Motor neuron (in vitro differentiated cells): Measurements from ENCODE around the gene G0S2. TPM values are rescaled to one million over a fixed set of nuclear protein-coding genes. Genes with fewer than 3 reads are reported as not detected.

Experiments
- ATAC-seq, 8 experiments: fragments of 200-7000 bp; cut with Tn5 transposase; replicated peaks in 6 of 8; 2 replicates each; pipeline ENCODE4 v1.8.0; 2021; ENCODE audit warnings: mild to moderate bottlenecking in 8 of 8, moderate library complexity in 8 of 8
- H3K27ac ChIP-seq, 2 donors: fragments of 250-450 bp; sonication (Bioruptor Pico); 2 replicates each; pipeline ENCODE4 v1.9.0; 2021; ENCODE audit warnings: antibody characterized with exemption in 2 of 2, mild to moderate bottlenecking in 2 of 2, moderate library complexity in 1 of 2
- H3K4me1 ChIP-seq, 2 donors: fragments of 250-450 bp; sonication (Bioruptor Pico); replicated peaks in 1 of 2; 2 replicates each; pipeline ENCODE4 v1.6.1; 2021; ENCODE audit warnings: antibody characterized with exemption in 2 of 2, mild to moderate bottlenecking in 2 of 2, moderate library complexity in 1 of 2
- H3K4me3 ChIP-seq, 5 donors: fragments of 250-450 bp; sonication (Bioruptor Pico); 2 replicates each; pipeline ENCODE4 v1.9.0; 2021; ENCODE audit warnings: antibody characterized with exemption in 5 of 5, mild to moderate bottlenecking in 5 of 5, moderate library complexity in 4 of 5
- WGBS, 10 experiments: fragments of 450-650 bp; shearing (Covaris generic); methylation state at CpG; one replicate each; pipeline ENCODE4 v1.0.0; 2022; 5-methylcytosine and 5-hydroxymethylcytosine counted together
- in situ Hi-C, 9 experiments: fragments of 400-800 bp; cut with MboI; loops; one replicate each; pipeline ENCODE4 v1.15.0; 2021; ENCODE audit warnings: low sequenced_read_pairs in 9 of 9, low pct_unique_long_range_greater_than_20kb in 2 of 9; ENCODE audit not compliant: unreplicated experiment in 9 of 9
- total RNA-seq, 8 experiments: library from RNA; unstranded; fragments of 300-600 nt; gene quantifications; 2 replicates each; pipeline versions ENCODE4 v1.2.3 to v1.2.4, GENCODE V29; 2022

G0S2 gene
- total RNA-seq, 8 experiments from 2014 or later = 4.1 to 865 (median 21.4) TPM

DNA sequence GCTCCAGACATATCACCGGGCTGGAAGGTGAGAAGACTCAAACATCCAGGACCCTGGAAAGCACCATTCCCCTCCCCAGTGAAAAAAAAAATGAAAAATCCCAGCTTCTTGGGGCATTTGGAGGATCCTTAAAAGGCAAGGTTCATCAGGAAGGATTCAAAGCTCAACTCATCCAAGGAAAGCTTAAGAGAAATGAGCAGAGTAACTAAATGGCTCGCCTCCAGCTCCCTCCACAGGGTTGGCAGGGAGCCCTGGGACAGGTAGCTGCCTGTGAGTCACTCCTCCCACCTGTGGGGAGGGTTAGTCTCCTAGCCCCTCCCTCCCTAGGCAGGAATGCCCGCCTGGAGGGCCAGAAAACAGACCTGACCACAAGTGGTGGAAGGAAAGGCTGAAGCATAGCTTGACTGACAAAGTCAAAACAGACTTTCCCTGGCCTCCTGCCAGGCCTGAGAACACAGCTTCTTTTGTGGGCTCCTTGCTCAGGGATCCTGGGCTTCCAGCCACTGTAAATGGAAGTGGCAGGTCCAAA lies 22.3 kb upstream of the G0S2 start:
- ATAC-seq = peak in 1 of 8 experiments; percentile 18
- Histone ChIP-seq H3K27ac (no peak overlapping the region), H3K4me3 (no peak overlapping the region), H3K4me1 (peaks cover 12 to 15% of the 10 kb centered on the region in 2 donors)
- WGBS, 10 experiments = 63 to 100% (median 85%) methylated on average over 1 to 3 of the region's 3 CpGs; no CpG with 5 or more reads in 5 of the 10 experiments
- in situ Hi-C loops = no loop called here

DNA sequence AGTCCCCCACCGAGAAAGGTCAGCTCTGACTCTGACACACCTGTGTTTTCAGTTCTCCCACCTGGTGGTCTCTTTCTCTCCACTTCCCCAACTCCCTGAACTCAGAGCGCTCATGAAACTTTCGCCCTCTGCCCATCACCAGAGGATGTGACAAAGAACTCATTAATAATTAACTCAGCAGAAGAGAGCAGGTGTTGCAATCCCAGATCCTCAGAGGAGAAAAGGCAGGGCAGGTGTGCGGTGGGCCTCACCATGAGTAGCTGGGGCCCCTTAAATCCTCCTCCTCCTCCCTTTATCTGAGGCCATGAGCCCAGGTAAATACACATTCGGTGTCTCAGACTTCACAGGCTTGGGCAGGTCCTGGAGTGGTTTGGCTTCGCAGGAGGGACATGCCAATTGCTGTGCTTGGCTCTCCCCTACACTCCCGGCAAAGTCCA lies 21.3 kb upstream of the G0S2 start:
- WGBS, 10 experiments = 72 to 100% (median 87%) methylated on average over 1 to 6 of the region's 7 CpGs; no CpG with 5 or more reads in 1 of the 10 experiments
- in situ Hi-C loops = no loop called here
- Histone ChIP-seq H3K27ac (no peak overlapping the region), H3K4me1 (peaks cover 13 to 20% of the 10 kb centered on the region in 2 donors), H3K4me3 (no peak overlapping the region)
- no peak for ATAC-seq

DNA sequence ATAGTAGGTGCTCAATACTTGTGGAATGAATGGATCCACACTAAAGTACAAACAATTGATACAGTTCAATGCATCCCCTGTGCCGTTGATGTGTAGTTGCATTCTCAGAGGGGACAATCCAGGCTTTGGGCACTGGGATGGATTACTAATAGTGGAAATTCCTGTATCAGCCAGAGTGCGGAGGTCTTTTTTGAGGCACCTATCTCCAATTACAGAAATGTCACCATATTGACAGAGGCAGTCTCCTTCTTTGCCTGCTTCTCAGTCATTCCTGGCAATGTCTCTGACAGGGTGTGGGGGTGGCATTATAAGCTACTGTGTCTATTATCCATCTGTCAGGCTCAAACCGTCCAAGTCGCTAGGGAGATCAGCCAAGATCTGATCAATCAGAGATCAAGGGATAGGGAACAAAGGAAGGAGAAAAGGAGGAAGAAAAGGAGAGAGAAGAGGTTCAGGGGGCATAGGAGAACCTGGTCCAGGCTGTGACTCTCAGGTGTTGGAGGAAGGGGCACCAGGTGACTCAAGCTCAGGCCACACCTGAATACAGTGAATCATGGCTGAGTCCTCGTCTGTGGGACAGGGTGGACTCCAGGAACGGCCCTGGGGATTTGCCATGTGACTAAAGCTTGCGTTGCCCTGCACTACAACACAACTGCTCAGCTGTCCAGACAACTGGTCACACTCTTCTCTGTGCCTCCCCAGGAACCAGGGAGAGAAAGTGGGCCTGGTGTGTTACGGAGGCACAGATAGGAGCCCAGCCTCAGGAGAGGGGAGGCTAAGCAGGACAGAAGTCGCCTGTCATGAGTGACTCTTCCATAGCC lies 19.6 kb upstream of the G0S2 start:
- no peak overlapping the region for H3K4me3 ChIP-seq

DNA sequence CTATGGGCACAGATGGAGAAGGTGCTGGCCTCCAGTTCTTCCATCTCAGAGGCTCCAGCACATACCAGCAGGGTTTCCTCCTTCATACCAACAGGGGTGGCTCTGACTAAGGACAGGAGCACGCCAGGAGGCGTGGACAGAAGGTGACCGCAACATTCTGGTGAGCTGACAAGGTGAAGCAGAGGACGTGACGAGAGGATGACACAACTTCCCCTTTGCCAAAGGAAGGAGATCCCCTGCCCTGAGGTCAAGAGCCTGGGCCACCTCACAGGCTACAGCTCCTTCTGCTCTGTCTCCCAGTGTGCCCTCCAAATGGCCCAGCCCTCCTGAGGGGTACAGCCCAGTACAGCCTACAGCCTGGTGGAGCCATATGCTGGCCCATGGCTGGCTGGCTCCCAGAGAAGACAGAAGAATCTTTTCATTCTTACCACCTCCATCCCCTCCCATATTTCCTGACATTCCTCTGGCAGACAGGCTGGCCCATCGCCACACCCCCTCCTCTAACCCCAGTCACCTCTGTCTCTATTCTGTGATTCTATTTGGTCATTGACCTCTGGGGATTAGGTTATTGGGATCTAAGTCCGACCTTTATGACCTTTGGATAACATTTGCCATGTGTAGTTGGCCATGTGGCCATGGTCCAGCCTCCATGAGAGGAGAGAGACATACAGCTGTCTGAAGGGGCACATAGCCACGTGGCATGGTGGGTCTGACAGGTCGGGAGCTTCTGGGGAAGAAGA lies 17.9 kb upstream of the G0S2 start:
- in situ Hi-C loops = no loop called here
- H3K4me3 ChIP-seq = no peak overlapping the region
- no peak overlapping the region for H3K27ac ChIP-seq
- H3K4me1 ChIP-seq = peaks cover 24 to 33% of the 10 kb centered on the region in 2 donors
- 32 to 87% (median 70%) methylated on average over 1 to 9 of the region's 9 CpGs; no CpG with 5 or more reads in 1 of the 10 experiments for WGBS, 10 experiments
- ATAC-seq = no peak

More for the DNA sequence above, 19.6 kb upstream of the G0S2 start:
- Histone ChIP-seq H3K4me1 (peaks cover 24 to 33% of the 10 kb centered on the region in 2 donors), H3K27ac (no peak overlapping the region)
- in situ Hi-C loops = no loop called here
- no peak for ATAC-seq
- 50 to 100% (median 80%) methylated on average over 1 to 9 of the region's 9 CpGs; no CpG with 5 or more reads in 2 of the 10 experiments for WGBS, 10 experiments

DNA sequence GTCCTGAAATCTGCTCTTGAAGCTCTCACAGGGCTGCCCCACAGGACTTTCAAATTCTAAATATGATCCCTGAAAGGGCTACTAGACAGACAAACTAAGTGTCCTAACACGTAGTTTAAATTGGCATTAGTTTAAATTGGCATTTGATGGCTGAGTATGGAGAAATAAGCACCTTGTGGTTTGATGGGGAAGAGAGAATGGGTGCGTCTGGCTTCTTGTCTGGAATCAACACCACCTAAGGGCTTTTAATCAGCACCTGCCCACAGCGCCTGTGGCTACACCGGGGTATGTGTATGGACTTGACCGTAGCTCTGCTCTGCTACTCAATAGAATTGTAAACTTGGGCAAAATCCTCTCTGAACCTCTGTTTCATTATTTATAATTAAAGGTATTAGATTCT lies 17.3 kb upstream of the G0S2 start:
- no peak overlapping the region for H3K27ac ChIP-seq
- ATAC-seq = no peak
- WGBS, 10 experiments = 14 to 90% (median 80%) methylated on average over 1 to 5 of the region's 5 CpGs; no CpG with 5 or more reads in 1 of the 10 experiments
- no peak overlapping the region for H3K4me3 ChIP-seq
- H3K4me1 ChIP-seq = peaks cover 24 to 33% of the 10 kb centered on the region in 2 donors
- in situ Hi-C loops = no loop called here

DNA sequence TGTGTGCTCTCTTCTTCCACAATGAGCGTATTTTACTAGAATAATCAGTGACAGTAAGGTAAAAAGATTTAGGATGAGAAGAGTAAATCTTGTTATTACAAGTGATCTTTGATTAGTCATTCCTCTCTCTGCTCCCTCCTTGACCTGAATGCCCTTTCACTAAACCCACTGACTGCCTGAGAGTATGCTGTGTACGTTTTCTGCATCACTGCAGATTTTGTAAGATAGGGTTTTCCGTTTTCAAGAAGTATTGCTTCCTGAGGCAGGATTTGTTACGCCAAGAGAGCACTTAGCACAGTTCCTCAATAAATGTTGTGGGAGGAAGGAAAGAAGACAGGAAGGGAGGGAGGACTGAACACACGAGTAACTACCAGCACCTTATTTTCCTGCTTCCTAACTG lies 15.3 kb upstream of the G0S2 start:
- Histone ChIP-seq H3K4me3 (no peak overlapping the region), H3K27ac (peak overlapping the region; percentile 11 to 16), H3K4me1 (peaks cover 24 to 33% of the 10 kb centered on the region in 2 donors)
- ATAC-seq = peak in 4 of 8 experiments; percentile 19 to 74 (median 46)
- in situ Hi-C loops = no loop called here
- 15 to 56% (median 39%) methylated on average over 2 to 5 of the region's 5 CpGs for WGBS, 10 experiments

DNA sequence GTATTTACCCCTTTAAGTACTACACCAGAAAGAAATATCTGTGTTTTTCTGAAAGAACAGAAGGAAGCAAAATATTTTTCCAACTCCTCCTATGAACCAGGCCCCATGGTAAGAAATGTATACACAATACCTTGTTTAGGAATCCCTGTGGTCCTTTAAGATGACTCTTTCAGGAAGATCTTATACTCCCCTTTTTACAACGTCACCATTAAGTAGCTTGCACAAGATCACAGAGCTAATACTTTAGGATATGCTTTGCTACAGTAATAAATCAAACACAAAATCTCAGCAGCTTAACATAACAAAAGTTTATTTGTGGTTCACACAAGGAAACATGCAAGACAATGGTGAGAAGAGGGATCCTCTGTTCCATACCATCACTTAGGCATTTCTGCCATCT lies 14.1 kb upstream of the G0S2 start:
- ATAC-seq = no peak
- H3K4me3 ChIP-seq = no peak overlapping the region
- WGBS, 10 experiments = 0 to 86% (median 71%) methylated on average over 1 of the region's 1 CpG; no CpG with 5 or more reads in 6 of the 10 experiments
- H3K4me1 ChIP-seq = peaks cover 24 to 33% of the 10 kb centered on the region in 2 donors
- no peak overlapping the region for H3K27ac ChIP-seq
- in situ Hi-C loops = no loop called here

DNA sequence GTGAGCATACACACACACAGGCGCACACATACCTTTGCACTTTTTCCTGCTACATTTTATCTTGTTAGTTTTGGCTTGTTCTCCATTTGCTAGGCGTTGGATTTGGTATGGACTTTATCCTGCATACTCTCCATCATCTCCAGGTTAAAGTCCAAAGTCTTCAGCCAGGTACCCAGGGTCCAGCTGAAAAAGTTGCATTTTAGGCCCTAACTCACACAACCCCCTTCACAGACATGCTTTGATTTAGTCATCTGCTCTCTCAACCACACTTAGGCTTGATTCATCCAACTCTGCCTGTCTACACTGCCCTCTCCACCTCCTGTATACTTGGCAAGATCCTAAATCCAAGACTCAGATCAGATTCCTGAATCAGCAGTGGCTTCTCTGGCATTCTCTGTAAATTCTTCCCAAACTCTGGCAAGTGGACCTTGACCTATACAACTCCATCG lies 12.3 kb upstream of the G0S2 start:
- H3K4me3 ChIP-seq = no peak overlapping the region
- WGBS, 10 experiments = 83 to 100% (median 100%) methylated on average over 1 to 3 of the region's 3 CpGs; no CpG with 5 or more reads in 1 of the 10 experiments
- peaks cover 18 to 28% of the 10 kb centered on the region in 2 donors for H3K4me1 ChIP-seq
- no peak overlapping the region for H3K27ac ChIP-seq
- no peak for ATAC-seq
- in situ Hi-C loops = no loop called here

DNA sequence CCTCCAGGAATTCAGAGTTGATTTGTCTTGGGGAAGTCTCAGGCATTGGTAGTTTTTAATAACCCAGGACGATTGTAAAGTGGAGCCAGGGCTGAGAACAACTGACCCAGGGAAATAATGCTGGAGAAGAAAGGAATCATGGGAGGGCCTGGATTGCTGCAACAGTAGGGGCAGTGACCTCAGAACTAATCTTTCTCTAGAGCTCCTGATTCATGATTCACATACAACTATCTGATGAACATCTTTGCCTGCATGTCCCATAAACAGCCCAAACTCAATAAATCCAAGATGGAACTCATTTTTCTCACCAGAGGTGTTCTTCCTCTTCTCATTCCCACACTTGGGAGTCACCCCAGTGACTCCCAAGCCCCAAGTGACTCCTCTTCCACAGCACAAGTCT lies 8.1 kb upstream of the G0S2 start:
- Histone ChIP-seq H3K27ac (no peak overlapping the region), H3K4me1 (peaks cover 0 to 4% of the 10 kb centered on the region in 2 donors), H3K4me3 (no peak overlapping the region)
- 50 to 100% (median 65%) methylated on average over 1 of the region's 1 CpG; no CpG with 5 or more reads in 6 of the 10 experiments for WGBS, 10 experiments
- no peak for ATAC-seq
- in situ Hi-C loops = no loop called here

DNA sequence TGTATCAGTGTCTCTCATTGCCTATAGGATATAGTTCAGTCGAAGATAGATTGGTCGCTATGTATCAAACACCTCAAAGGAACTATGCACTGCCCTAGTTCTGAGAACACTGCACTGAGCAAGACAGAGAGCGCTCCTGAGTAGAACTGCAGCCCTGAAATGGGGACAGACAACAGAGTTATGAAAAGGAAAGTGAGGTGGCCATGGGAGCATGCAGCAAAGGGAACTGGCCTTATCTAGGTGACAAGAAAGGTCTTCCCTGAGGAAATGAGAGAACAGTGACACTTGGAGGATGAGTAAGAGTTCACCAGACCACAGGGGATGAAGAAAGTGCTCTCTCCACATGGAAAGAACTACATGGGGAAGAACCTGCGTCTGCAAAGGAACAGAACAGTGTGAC lies 7.5 kb upstream of the G0S2 start:
- H3K4me1 ChIP-seq = peaks cover 0 to 4% of the 10 kb centered on the region in 2 donors
- no peak overlapping the region for H3K4me3 ChIP-seq
- no peak overlapping the region for H3K27ac ChIP-seq
- ATAC-seq = peak in 2 of 8 experiments; percentile 31 to 32
- in situ Hi-C loops = no loop called here
- 33 to 95% (median 77%) methylated on average over 1 to 4 of the region's 4 CpGs; no CpG with 5 or more reads in 1 of the 10 experiments for WGBS, 10 experiments

DNA sequence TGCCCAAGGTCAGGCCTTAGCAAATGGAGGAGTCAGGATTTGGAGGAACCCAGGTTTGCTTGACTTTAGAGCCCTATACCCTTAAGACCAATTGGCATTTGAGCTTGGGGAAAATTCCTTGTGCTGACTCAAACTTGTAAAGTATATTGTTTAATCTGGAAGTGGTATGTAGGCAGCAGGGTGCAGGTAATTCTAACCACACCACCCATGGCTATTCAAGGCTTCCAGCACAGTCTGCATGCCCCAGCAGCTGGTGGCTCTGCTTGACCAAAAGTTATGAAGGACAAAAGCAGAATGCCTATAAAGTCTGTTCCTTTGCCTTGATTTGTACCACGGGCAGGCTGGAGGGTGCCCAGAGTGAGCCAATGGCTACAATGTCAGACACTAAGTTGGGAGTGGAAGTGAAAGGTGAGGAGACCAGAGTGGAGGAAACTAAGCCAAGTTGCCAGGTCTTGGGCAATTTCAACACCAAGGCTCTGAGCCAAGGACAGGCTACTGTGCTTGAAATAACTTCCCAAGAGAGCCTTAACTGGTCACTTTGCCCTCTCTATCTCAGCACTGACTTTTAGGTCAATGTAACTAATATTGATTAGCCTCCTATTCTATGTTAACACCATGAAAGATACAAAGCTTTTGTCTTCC lies 4.7 kb upstream of the G0S2 start:
- Histone ChIP-seq H3K4me3 (no peak overlapping the region), H3K4me1 (peaks cover 21 to 27% of the 10 kb centered on the region in 2 donors), H3K27ac (no peak overlapping the region)
- in situ Hi-C loops = no loop called here
- WGBS, 10 experiments = 0 to 100% (median 75%) methylated on average over 1 of the region's 1 CpG; no CpG with 5 or more reads in 7 of the 10 experiments
- no peak for ATAC-seq

DNA sequence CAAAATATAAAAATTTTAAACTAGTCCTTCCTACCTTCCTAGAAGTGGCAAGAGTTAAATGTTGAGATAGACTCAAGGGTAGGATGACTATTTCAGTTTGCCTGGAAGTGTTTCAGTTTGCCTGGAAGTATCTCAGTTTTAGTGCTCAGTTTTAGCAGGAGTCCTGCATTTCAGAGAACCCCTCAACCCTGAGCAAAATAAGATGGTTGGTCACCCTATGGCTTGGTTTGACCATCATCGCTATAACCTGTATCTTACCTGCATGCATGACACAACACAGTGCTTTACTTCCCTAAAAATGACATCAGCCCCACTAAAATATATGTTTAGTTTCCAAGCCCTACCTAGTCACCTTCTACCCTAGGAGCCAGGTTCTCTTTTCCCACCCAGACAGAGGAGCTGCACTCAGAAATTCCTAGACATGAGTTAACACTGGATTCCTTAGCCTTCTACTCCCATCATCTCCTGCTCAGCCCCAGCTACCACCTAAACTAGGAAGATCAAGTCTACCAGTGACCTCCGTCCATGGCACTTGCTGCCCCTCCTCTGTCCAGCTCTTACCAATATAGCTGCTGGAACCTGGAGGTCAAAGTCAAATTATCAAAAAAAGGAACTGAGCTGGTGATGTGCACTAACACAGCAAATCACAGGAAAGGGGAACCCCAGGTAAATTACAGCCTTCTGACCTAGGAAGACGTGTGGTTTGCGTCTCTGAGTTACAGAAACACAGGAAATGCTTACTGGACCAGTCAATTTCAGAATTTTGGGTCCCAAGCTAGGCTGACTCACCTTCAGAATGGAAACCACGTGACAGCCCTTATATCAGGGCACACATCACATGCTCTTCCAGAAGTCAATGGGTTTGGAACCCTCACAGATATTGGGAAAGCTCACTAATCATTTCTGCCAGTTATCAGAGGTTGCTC lies 2.2 kb upstream of the G0S2 start:
- no peak overlapping the region for H3K27ac ChIP-seq
- WGBS, 10 experiments = 39 to 100% (median 87%) methylated on average over 1 to 5 of the region's 5 CpGs; no CpG with 5 or more reads in 2 of the 10 experiments
- no peak for ATAC-seq
- no peak overlapping the region for H3K4me3 ChIP-seq
- in situ Hi-C loops = no loop called here
- H3K4me1 ChIP-seq = peaks cover 32 to 36% of the 10 kb centered on the region in 2 donors
